ENCODE measurements around the gene M6PR. TPM values are rescaled to one million over a fixed set of nuclear protein-coding genes. Genes with fewer than 3 reads are reported as not detected.

The M6PR gene
- total and polyA plus RNA-seq, 8 donors, result 29.5 to 99.7 (median 54.0) TPM

DNA sequence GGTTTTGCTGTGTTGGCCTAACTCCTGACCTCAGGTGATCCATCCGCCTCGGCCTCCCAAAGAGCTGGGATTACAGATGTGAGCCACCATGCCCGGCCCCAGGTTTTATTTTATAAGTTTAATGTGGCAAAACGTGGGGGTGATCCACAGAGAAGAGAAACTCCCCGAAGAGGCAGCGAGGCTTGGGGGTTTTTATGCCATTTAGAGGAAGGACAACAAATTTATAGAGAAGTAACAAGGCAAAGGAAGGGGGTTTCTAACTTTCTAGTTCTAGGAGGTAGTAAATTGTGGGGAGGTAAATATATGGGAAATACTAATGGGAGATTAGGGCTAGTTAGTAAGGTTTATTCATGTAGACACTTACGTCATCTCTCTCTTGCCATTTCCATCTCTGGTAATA lies 52.4 kb downstream of the M6PR start:
- no peak for ATAC-seq
- no peaks in the 10 kb centered on the region for H3K9me3 ChIP-seq
- WGBS, 2 donors, result 80 to 90% methylated on average over 7 of the region's 7 CpGs
- no peak for FAIRE-seq
- intact Hi-C loops (cut with DNase I), result loop anchor here in 1 of 3 donors (10.0 kb wide), 1 partner anchor 212 kb away; no protein-coding TSS in a partner anchor
- H3K27ac ChIP-seq, result no peak overlapping the region
- no peaks in the 10 kb centered on the region for H3K27me3 ChIP-seq
- no peak overlapping the region for H3K4me3 ChIP-seq
- TF ChIP-seq, protein P1, sequence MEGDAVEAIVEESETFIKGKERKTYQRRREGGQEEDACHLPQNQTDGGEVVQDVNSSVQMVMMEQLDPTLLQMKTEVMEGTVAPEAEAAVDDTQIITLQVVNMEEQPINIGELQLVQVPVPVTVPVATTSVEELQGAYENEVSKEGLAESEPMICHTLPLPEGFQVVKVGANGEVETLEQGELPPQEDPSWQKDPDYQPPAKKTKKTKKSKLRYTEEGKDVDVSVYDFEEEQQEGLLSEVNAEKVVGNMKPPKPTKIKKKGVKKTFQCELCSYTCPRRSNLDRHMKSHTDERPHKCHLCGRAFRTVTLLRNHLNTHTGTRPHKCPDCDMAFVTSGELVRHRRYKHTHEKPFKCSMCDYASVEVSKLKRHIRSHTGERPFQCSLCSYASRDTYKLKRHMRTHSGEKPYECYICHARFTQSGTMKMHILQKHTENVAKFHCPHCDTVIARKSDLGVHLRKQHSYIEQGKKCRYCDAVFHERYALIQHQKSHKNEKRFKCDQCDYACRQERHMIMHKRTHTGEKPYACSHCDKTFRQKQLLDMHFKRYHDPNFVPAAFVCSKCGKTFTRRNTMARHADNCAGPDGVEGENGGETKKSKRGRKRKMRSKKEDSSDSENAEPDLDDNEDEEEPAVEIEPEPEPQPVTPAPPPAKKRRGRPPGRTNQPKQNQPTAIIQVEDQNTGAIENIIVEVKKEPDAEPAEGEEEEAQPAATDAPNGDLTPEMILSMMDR (IDR thresholded peaks at IDR 0.05), result no peak
- DNase-seq, result no peak
- H3K4me1 ChIP-seq, result no peaks in the 10 kb centered on the region
- H3K36me3 ChIP-seq, result no peaks in the 10 kb centered on the region

DNA sequence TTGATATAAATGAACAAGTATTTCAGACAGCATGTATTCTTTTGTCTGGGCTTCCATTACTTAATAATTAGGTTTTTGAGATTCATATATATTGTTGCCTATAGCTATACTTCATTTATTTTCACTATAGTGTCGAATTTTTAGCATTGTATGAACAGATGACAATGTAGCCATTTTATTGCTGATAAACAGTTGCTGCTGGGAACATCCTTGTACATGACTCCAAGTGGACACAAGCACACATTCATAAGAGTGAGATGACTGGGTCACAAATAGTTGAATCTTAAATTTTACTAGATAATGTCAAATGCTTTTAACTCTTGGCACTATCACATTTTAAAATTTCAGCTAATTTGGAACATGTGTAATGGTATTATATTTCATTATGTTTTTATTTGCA lies 54.5 kb downstream of the M6PR start:
- H3K27ac ChIP-seq, result no peak overlapping the region
- FAIRE-seq, result no peak
- no peaks in the 10 kb centered on the region for H3K36me3 ChIP-seq
- intact Hi-C loops (cut with DNase I), result loop anchor here in 1 of 3 donors (10.0 kb wide), 1 partner anchor 210 kb away; no protein-coding TSS in a partner anchor
- no peaks in the 10 kb centered on the region for H3K27me3 ChIP-seq
- peaks cover 0 to 3% (median 0%) of the 10 kb centered on the region in 3 donors for H3K4me1 ChIP-seq
- no peak for ATAC-seq
- H3K9me3 ChIP-seq, result no peaks in the 10 kb centered on the region
- DNase-seq, result no peak
- WGBS, 2 donors, result 36 to 47% methylated on average over 1 of the region's 1 CpG
- no peak overlapping the region for H3K4me3 ChIP-seq
- TF ChIP-seq, protein P1 (IDR thresholded peaks at IDR 0.05), result no peak

DNA sequence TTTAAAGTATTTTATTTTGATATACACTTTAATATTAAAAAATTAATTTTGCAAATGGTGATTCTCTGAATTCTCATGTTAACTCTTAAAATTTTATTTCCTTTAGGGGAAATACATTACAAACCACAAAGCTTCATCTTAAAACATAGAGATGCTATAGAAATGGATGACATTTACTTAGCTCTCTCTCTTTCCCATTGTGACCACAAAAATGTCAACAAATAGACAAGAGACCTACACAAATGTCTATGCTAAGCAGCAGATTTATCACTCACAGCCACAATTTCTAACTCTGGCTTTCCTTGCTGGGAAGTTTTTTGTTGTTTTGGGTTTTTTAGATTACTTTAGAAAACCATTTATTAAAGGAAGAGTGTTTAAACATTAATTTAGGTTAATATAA lies 55.1 kb downstream of the M6PR start:
- FAIRE-seq (no peak), ATAC-seq (no peak), DNase-seq (no peak)
- no peak overlapping the region for H3K27ac ChIP-seq
- peaks cover 0 to 3% (median 0%) of the 10 kb centered on the region in 3 donors for H3K4me1 ChIP-seq
- H3K4me3 ChIP-seq, result no peak overlapping the region
- no peaks in the 10 kb centered on the region for H3K9me3 ChIP-seq
- H3K36me3 ChIP-seq, result no peaks in the 10 kb centered on the region
- H3K27me3 ChIP-seq, result no peaks in the 10 kb centered on the region
- TF ChIP-seq, protein P1 (IDR thresholded peaks at IDR 0.05), result no peak
- intact Hi-C loops (cut with DNase I), result loop anchor here in 1 of 3 donors (10.0 kb wide), 1 partner anchor 210 kb away; no protein-coding TSS in a partner anchor

DNA sequence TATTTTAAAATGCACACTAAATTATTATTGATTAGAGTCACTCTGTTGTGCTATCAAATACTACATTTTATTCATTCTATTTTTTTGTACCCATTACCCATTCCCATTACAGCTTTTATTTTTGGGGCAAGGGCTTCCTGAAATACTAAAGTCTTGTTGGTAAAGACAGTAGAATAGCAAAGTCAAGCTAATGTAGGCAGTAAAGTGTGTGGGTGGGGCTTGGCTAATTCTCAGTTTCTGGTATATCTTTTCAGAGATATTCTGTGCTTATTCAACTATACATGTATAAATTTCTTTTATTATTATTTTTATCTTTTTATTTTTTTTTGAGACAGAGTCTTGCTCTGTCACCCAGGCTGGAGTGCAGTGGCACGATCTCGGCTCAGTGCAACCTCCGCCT lies 57.5 kb downstream of the M6PR start:
- TF ChIP-seq, protein P1 (IDR thresholded peaks at IDR 0.05), result no peak
- Histone ChIP-seq H3K27ac (no peak overlapping the region), H3K27me3 (no peaks in the 10 kb centered on the region), H3K4me3 (no peak overlapping the region), H3K36me3 (no peaks in the 10 kb centered on the region), H3K9me3 (no peaks in the 10 kb centered on the region), H3K4me1 (peaks cover 0 to 3% (median 0%) of the 10 kb centered on the region in 3 donors)
- DNase-seq (no peak), FAIRE-seq (no peak), ATAC-seq (no peak)
- WGBS, 2 donors, result 98% methylated on average over 3 of the region's 3 CpGs
- intact Hi-C loops (cut with DNase I), result loop anchor here in 1 of 3 donors (10.0 kb wide), 1 partner anchor 207 kb away; no protein-coding TSS in a partner anchor

Other genes starting within 250 kb of the M6PR start
- not detected for gene A2ML1, start 127.0 kb downstream of the M6PR start, total RNA-seq
- under 1 TPM; 0.05 to 0.08 TPM for gene A2ML1, start 127.0 kb downstream of the M6PR start, polyA plus RNA-seq
- 10 to 100 TPM; 15.8 to 33.1 (median 17.8) TPM for gene PHC1, start 35.1 kb downstream of the M6PR start, total RNA-seq
- gene PHC1, start 35.1 kb downstream of the M6PR start, polyA plus RNA-seq, result 10 to 100 TPM; 31.2 to 45.1 TPM
- gene KLRG1, start 39.9 kb upstream of the M6PR start, total RNA-seq, result 1 to 10 TPM in 3 of 6 donors, under 1 TPM in 3; 0.38 to 1.4 (median 1.1) TPM
- gene KLRG1, start 39.9 kb upstream of the M6PR start, polyA plus RNA-seq, result 1 to 10 TPM in 1 of 2 donors, under 1 TPM in 1; 0.38 to 1.1 TPM
- 100 to 1,000 TPM in 2 of 6 donors, 10 to 100 TPM in 4; 57.3 to 275 (median 70.6) TPM for gene A2M, start 166.3 kb upstream of the M6PR start, total RNA-seq
- gene A2M, start 166.3 kb upstream of the M6PR start, polyA plus RNA-seq, result 10 to 100 TPM; 22.8 to 30.6 TPM